WTC11 (cell line): ENCODE results near the gene FKBP1A. TPM values are rescaled to one million over a fixed set of nuclear protein-coding genes. Genes with fewer than 3 reads are reported as not detected.

ENCODE experiments used
- ATAC-seq: fragments of 200-7000 bp; cut with Tn5 transposase; 2 replicates; pipeline ENCODE4 v1.10.0; 2021; ENCODE audit warnings: mild to moderate bottlenecking, moderate library complexity
- CTCF ChIA-PET: fragments of 300-600 bp; sonication (Branson Sonifier 250); formaldehyde crosslinking; loops from one replicate; lab custom pipeline; 2021; ENCODE audit warnings: antibody characterized with exemption; lab: Charles Lee
- POLR2A ChIA-PET: fragments of 350-600 bp; sonication (Branson Sonifier 250); formaldehyde crosslinking; loops from one replicate; lab custom pipeline; 2021; ENCODE audit warnings: antibody characterized with exemption; lab: Charles Lee
- DNase-seq: peaks from one replicate; pipeline ENCODE4 v3.0.0; 2021; ENCODE audit warnings: low spot score
- H3K27ac Mint-ChIP-seq: 2 replicates; pipeline ENCODE4 v1.8.0; 2021; ENCODE audit warnings: mixed read lengths
- H3K27me3 Mint-ChIP-seq: 2 replicates; pipeline ENCODE4 v1.8.0; 2021; ENCODE audit warnings: low read depth, mild to moderate bottlenecking, moderate library complexity, mixed read lengths
- H3K36me3 Mint-ChIP-seq: 2 replicates; pipeline ENCODE4 v1.8.0; 2021; ENCODE audit warnings: mixed read lengths
- H3K4me1 Mint-ChIP-seq: 2 replicates; pipeline ENCODE4 v1.8.0; 2022; ENCODE audit warnings: mixed read lengths
- H3K4me3 Mint-ChIP-seq: 2 replicates; pipeline ENCODE4 v1.8.0; 2021; ENCODE audit warnings: mild to moderate bottlenecking, moderate library complexity, mixed read lengths
- H3K9me3 Mint-ChIP-seq: 2 replicates; pipeline ENCODE4 v1.8.0; 2021; ENCODE audit warnings: mixed read lengths
- CREB1 ChIP-seq: sonication (generic); formaldehyde crosslinking; IDR thresholded peaks from 2 replicates; pipeline ENCODE4 v1.8.0; 2023; ENCODE audit warnings: mild to moderate bottlenecking, missing genetic modification reagents
- ELF4 ChIP-seq: sonication (generic); formaldehyde crosslinking; IDR thresholded peaks from 2 replicates; pipeline ENCODE4 v1.8.1; 2022; ENCODE audit warnings: low read depth, mild to moderate bottlenecking, moderate library complexity, missing genetic modification reagents
- ESRRA ChIP-seq: sonication (generic); formaldehyde crosslinking; IDR thresholded peaks from 2 replicates; pipeline ENCODE4 v1.8.1; 2022; ENCODE audit warnings: mild to moderate bottlenecking, missing genetic modification reagents, borderline replicate concordance
- ETV6 ChIP-seq: sonication (generic); formaldehyde crosslinking; IDR thresholded peaks from 2 replicates; pipeline ENCODE4 v1.8.1; 2022; ENCODE audit warnings: mild to moderate bottlenecking, missing genetic modification reagents
- FOXJ3 ChIP-seq: sonication (generic); formaldehyde crosslinking; IDR thresholded peaks from 2 replicates; pipeline ENCODE4 v1.9.0; 2021; ENCODE audit warnings: missing genetic modification reagents, mild to moderate bottlenecking, borderline replicate concordance
- GRHL2 ChIP-seq: fragments of 250-450 bp; sonication (Bioruptor Pico); IDR thresholded peaks from 2 replicates; pipeline ENCODE4 v1.8.0; 2022; ENCODE audit warnings: mild to moderate bottlenecking, moderate library complexity; ENCODE audit not compliant: insufficient replicate concordance, severe bottlenecking
- HMGA2 ChIP-seq: fragments of 250-450 bp; sonication (Bioruptor Pico); IDR thresholded peaks from 2 replicates; pipeline ENCODE4 v1.4.0; 2021; ENCODE audit warnings: mild to moderate bottlenecking, moderate library complexity
- PRRX2 ChIP-seq: fragments of 250-450 bp; sonication (Bioruptor Pico); IDR thresholded peaks from 2 replicates; pipeline ENCODE4 v1.8.0; 2021; ENCODE audit warnings: mild to moderate bottlenecking
- RORB ChIP-seq: fragments of 250-450 bp; sonication (Bioruptor Pico); IDR thresholded peaks from 2 replicates; pipeline ENCODE4 v1.9.0; 2021; ENCODE audit warnings: mild to moderate bottlenecking
- SMAD4 ChIP-seq: sonication (generic); formaldehyde crosslinking; IDR thresholded peaks from 2 replicates; pipeline ENCODE4 v1.8.0; 2022; ENCODE audit warnings: mild to moderate bottlenecking, missing genetic modification reagents
- TEAD1 ChIP-seq: sonication (generic); formaldehyde crosslinking; IDR thresholded peaks from 2 replicates; pipeline ENCODE4 v1.8.0; 2022; ENCODE audit warnings: mild to moderate bottlenecking, missing genetic modification reagents
- TEAD4 ChIP-seq: sonication (generic); formaldehyde crosslinking; IDR thresholded peaks from 2 replicates; pipeline ENCODE4 v1.8.0; 2022; ENCODE audit warnings: mild to moderate bottlenecking, missing genetic modification reagents
- ZNF121 ChIP-seq: sonication (generic); formaldehyde crosslinking; IDR thresholded peaks from 2 replicates; pipeline ENCODE4 v1.8.0; 2023; ENCODE audit warnings: missing genetic modification reagents
- ZNF263 ChIP-seq: sonication (generic); formaldehyde crosslinking; IDR thresholded peaks from 2 replicates; pipeline ENCODE4 v1.8.1; 2022; ENCODE audit warnings: low read depth, mild to moderate bottlenecking, moderate library complexity, missing genetic modification reagents
- ZNF416 ChIP-seq: fragments of 250-450 bp; sonication (Bioruptor Pico); IDR thresholded peaks from 2 replicates; pipeline ENCODE4 v1.9.0; 2021; ENCODE audit warnings: mild to moderate bottlenecking, inconsistent platforms
- total RNA-seq: library from RNA; stranded (reverse); gene quantifications from 3 replicates; pipeline ENCODE4 v1.2.3, GENCODE V29; 2021
- TF ChIP-seq, protein P1 (sequence below): sonication (generic); formaldehyde crosslinking; IDR thresholded peaks from 2 replicates; pipeline ENCODE4 v1.8.0; 2023; ENCODE audit warnings: missing genetic modification reagents, mild to moderate bottlenecking, borderline replicate concordance
- TF ChIP-seq, protein P2 (sequence below): sonication (generic); formaldehyde crosslinking; conservative IDR thresholded peaks from 2 replicates; pipeline ENCODE4 v1.8.1; 2022; ENCODE audit warnings: mild to moderate bottlenecking, missing genetic modification reagents
- TF ChIP-seq, protein P3 (sequence below): sonication (generic); formaldehyde crosslinking; IDR thresholded peaks from 2 replicates; pipeline ENCODE4 v1.8.1; 2022; ENCODE audit warnings: missing genetic modification reagents, borderline replicate concordance
- TF ChIP-seq, protein P4 (sequence below): sonication (generic); formaldehyde crosslinking; conservative IDR thresholded peaks from 2 replicates; pipeline ENCODE4 v1.8.1; 2023; ENCODE audit warnings: mild to moderate bottlenecking, low read depth, missing genetic modification reagents, moderate library complexity
- TF ChIP-seq, protein P5 (sequence below): fragments of 200-600 bp; IDR thresholded peaks from 2 replicates; pipeline ENCODE4 v1.8.0; 2022; ENCODE audit warnings: antibody characterized with exemption

Gene FKBP1A
- total RNA-seq, 1 experiment from 2014 or later: 218 TPM

DNA sequence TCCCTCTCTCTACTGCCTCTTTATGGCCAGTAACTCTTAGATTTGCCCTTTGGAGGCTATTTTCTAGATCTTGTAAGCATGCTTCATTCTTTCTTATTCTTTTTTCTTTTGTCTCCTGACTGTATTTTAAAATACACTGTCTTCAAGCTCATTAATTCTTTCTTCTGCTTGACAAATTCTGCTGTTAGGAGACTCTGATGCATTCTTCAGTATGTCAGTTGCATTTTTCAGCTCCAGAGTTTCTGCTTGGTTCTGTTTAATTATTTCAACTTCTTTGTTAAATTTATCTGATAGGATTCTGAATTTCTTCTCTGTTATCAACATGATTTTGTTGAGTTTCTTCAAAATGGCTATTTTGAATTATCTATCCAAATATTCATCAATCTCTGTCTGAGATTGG lies 38.9 kb downstream of the FKBP1A start:
- Mint-ChIP-seq H3K36me3 (peaks cover 60% of the 10 kb centered on the region), H3K27me3 (peaks cover 2% of the 10 kb centered on the region), H3K27ac (no peak overlapping the region), H3K4me1 (no peaks in the 10 kb centered on the region), H3K4me3 (no peak overlapping the region), H3K9me3 (peaks cover 6% of the 10 kb centered on the region; the same call in 1 of the 2 replicates)
- no peak for TF ChIP-seq ESRRA (CRISPR knock-in tag)
- no peak for TF ChIP-seq ZNF416 (CRISPR knock-in tag)
- TF ChIP-seq RORB (CRISPR knock-in tag): no peak
- TF ChIP-seq SMAD4 (CRISPR knock-in tag): no peak
- no peak for TF ChIP-seq TEAD1 (CRISPR knock-in tag)
- TF ChIP-seq, protein P1, sequence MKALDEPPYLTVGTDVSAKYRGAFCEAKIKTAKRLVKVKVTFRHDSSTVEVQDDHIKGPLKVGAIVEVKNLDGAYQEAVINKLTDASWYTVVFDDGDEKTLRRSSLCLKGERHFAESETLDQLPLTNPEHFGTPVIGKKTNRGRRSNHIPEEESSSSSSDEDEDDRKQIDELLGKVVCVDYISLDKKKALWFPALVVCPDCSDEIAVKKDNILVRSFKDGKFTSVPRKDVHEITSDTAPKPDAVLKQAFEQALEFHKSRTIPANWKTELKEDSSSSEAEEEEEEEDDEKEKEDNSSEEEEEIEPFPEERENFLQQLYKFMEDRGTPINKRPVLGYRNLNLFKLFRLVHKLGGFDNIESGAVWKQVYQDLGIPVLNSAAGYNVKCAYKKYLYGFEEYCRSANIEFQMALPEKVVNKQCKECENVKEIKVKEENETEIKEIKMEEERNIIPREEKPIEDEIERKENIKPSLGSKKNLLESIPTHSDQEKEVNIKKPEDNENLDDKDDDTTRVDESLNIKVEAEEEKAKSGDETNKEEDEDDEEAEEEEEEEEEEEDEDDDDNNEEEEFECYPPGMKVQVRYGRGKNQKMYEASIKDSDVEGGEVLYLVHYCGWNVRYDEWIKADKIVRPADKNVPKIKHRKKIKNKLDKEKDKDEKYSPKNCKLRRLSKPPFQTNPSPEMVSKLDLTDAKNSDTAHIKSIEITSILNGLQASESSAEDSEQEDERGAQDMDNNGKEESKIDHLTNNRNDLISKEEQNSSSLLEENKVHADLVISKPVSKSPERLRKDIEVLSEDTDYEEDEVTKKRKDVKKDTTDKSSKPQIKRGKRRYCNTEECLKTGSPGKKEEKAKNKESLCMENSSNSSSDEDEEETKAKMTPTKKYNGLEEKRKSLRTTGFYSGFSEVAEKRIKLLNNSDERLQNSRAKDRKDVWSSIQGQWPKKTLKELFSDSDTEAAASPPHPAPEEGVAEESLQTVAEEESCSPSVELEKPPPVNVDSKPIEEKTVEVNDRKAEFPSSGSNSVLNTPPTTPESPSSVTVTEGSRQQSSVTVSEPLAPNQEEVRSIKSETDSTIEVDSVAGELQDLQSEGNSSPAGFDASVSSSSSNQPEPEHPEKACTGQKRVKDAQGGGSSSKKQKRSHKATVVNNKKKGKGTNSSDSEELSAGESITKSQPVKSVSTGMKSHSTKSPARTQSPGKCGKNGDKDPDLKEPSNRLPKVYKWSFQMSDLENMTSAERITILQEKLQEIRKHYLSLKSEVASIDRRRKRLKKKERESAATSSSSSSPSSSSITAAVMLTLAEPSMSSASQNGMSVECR (CRISPR knock-in tag): no peak
- TF ChIP-seq FOXJ3 (CRISPR knock-in tag): no peak
- TF ChIP-seq, protein P2, sequence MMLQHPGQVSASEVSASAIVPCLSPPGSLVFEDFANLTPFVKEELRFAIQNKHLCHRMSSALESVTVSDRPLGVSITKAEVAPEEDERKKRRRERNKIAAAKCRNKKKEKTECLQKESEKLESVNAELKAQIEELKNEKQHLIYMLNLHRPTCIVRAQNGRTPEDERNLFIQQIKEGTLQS: no peak
- TF ChIP-seq, protein P3, sequence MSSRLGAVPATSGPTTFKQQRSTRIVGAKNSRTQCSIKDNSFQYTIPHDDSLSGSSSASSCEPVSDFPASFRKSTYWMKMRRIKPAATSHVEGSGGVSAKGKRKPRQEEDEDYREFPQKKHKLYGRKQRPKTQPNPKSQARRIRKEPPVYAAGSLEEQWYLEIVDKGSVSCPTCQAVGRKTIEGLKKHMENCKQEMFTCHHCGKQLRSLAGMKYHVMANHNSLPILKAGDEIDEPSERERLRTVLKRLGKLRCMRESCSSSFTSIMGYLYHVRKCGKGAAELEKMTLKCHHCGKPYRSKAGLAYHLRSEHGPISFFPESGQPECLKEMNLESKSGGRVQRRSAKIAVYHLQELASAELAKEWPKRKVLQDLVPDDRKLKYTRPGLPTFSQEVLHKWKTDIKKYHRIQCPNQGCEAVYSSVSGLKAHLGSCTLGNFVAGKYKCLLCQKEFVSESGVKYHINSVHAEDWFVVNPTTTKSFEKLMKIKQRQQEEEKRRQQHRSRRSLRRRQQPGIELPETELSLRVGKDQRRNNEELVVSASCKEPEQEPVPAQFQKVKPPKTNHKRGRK (CRISPR knock-in tag): no peak
- TF ChIP-seq ELF4: no peak
- TF ChIP-seq ZNF263 (CRISPR knock-in tag): no peak
- TF ChIP-seq TEAD4 (CRISPR knock-in tag): no peak
- no peak for TF ChIP-seq HMGA2 (CRISPR knock-in tag)
- no peak for TF ChIP-seq CREB1
- TF ChIP-seq, protein P4, sequence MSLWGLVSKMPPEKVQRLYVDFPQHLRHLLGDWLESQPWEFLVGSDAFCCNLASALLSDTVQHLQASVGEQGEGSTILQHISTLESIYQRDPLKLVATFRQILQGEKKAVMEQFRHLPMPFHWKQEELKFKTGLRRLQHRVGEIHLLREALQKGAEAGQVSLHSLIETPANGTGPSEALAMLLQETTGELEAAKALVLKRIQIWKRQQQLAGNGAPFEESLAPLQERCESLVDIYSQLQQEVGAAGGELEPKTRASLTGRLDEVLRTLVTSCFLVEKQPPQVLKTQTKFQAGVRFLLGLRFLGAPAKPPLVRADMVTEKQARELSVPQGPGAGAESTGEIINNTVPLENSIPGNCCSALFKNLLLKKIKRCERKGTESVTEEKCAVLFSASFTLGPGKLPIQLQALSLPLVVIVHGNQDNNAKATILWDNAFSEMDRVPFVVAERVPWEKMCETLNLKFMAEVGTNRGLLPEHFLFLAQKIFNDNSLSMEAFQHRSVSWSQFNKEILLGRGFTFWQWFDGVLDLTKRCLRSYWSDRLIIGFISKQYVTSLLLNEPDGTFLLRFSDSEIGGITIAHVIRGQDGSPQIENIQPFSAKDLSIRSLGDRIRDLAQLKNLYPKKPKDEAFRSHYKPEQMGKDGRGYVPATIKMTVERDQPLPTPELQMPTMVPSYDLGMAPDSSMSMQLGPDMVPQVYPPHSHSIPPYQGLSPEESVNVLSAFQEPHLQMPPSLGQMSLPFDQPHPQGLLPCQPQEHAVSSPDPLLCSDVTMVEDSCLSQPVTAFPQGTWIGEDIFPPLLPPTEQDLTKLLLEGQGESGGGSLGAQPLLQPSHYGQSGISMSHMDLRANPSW (CRISPR knock-in tag): no peak
- no peak for TF ChIP-seq ZNF121 (CRISPR knock-in tag)
- no peak for TF ChIP-seq PRRX2
- TF ChIP-seq GRHL2 (CRISPR knock-in tag): no peak
- TF ChIP-seq, protein P5, sequence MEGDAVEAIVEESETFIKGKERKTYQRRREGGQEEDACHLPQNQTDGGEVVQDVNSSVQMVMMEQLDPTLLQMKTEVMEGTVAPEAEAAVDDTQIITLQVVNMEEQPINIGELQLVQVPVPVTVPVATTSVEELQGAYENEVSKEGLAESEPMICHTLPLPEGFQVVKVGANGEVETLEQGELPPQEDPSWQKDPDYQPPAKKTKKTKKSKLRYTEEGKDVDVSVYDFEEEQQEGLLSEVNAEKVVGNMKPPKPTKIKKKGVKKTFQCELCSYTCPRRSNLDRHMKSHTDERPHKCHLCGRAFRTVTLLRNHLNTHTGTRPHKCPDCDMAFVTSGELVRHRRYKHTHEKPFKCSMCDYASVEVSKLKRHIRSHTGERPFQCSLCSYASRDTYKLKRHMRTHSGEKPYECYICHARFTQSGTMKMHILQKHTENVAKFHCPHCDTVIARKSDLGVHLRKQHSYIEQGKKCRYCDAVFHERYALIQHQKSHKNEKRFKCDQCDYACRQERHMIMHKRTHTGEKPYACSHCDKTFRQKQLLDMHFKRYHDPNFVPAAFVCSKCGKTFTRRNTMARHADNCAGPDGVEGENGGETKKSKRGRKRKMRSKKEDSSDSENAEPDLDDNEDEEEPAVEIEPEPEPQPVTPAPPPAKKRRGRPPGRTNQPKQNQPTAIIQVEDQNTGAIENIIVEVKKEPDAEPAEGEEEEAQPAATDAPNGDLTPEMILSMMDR: no peak
- no peak for TF ChIP-seq ETV6 (CRISPR knock-in tag)
- CTCF ChIA-PET: no interaction called here
- ATAC-seq: no peak
- DNase-seq: no peak
- POLR2A ChIA-PET: no interaction called here
